CD1c-positive myeloid dendritic cell (primary cell): ENCODE results near the gene KLHL41.

Experiments used
- DNase-seq: peaks from one replicate; pipeline ENCODE4 v3.0.0-alpha.2; 2016; ENCODE audit errors: extremely low spot score

KLHL41 gene

DNA sequence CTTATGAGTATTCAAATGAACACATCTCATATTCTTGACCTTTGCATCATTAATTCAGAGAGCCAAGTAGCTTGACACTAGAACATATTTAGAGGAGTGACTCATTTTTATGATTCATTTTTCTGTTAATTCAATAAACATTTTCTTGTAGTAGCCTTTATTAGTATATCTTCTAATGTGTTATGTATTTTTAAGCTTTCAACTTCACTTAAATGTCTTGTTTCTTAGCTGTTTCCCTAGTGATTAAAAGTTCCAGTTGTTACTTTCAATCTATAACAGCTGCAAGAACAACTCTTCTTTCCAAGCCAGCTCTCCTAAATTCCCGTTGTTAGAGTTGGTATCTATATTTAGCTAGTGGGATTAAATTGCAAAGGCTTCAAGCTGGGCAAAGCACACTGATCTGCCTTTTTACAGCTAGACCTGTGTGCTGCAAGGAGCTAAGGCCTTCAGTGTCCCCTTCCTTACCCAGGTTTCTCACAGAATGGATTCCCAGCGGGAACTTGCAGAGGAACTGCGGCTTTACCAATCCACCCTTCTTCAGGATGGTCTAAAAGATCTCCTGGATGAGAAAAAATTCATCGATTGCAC is at the start of gene KLHL41:
TSS of gene KLHL41 (plus strand) at position 405 of the 588 bp plus-strand sequence. CDS start at position 482, 77 bp downstream.
- DNase-seq: no peak

DNA sequence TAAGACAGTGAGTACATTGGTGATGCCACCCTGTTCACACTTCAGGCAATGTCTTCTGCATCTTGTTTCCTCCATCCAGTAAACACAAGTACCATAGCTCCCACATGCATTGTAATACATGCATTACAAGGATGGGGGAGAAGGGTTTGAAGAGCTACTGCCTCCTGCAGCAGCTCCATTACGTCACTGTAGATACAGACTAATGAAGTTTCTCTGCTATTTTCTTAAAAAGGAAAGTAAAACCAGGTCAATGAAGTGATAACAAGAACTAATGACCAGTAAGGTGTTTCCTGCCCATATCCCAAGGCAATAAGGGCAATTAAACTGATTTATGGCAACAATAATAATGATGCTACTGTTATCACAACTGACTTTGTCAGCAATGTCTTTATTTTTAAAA is 48.4 kb upstream of the KLHL41 start:
- no peak for DNase-seq

- DNase-seq: no peak
These were observed 46.4 kb upstream of the KLHL41 start for GRCh38 chr2:169462896-169463695.

DNA sequence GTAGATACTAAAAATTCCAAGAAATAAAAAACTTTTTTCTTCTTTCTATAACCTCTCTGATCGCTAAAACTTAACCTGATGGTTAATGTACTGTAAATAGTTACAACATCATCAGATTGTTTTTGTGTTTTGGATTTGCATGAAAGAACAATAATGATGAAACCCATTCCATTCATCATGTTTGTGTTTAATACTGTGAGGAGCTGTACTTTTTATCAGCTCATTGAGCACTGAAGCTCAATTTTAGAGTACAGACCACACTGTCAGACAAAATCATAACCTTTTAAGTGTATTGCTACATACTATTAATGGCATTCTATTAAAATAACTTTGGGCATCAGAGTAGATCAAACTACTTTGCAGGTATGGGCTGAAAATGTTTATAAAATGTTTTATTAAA is 45.0 kb upstream of the KLHL41 start:
- no peak for DNase-seq

- no peak for DNase-seq
These were observed 44.6 kb upstream of the KLHL41 start for GRCh38 chr2:169464882-169465281.

DNA sequence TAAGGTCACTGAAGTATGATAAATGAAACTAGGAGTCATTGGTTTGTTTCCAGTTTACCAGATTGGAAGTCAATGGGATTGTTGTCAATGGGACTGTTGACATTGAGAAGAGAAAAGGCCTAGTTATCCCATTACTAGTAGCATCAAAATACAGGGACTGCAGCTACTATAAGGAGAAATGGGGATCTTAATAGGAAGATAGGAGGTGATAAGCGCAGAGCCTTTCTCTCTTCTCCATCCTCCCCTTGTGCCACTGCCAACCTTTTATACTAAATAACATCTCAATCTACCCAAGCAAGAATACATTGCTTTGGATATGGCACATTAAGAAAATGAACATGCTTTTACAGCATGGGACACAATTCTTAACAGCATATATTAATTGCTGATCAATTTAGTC is 40.7 kb upstream of the KLHL41 start:
- no peak for DNase-seq

- DNase-seq: no peak
These were observed 39.4 kb upstream of the KLHL41 start for GRCh38 chr2:169469952-169470572.

DNA sequence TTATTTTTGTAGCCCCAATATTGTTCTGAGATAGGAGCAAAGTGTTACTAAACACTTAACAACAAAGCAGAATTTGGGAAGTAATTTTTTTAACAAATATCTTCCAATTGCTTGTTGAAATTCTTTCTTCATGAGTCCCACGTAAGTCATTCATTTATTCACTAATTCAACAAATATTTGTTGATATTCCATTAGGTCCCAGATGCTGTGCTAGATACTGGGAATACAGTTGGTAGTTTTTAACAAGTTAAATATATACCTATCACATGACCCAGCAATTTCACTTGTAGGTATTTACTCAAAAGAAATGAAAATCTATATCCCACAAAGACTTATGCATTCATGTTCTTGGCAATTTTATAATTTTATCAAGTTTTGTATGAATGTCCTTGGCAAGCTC is 37.3 kb upstream of the KLHL41 start:
- no peak for DNase-seq

- no peak for DNase-seq
These were observed 33.0 kb upstream of the KLHL41 start for GRCh38 chr2:169476459-169476858.

- peak; percentile 79 for DNase-seq
These were observed 31.2 kb upstream of the KLHL41 start for GRCh38 chr2:169478339-169478738.

DNA sequence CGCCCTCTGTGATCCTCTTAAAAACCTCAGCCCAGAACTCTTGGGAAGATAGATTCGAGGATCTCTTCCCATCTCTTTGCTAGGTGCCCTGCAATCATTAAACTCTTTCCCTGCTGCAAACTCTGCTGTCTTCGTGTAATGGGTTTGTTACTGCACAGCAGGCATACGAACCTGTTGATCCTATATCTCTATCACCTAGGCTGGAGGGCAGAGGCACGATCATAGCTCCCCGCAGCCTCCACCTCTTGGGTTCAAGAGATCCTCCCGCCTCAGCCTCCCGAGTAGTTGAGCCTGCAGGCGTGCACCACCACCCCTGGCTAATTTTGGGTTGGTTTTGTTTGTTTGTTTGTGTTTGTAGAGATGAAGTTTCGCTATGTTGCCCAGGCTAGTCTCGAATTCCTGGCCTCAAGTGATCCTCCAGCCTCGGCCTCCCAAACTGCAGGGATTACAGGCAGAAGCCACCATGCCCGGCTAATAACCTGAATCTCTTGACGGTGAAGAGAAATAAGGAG is 30.7 kb upstream of the KLHL41 start:
- DNase-seq: no peak

DNA sequence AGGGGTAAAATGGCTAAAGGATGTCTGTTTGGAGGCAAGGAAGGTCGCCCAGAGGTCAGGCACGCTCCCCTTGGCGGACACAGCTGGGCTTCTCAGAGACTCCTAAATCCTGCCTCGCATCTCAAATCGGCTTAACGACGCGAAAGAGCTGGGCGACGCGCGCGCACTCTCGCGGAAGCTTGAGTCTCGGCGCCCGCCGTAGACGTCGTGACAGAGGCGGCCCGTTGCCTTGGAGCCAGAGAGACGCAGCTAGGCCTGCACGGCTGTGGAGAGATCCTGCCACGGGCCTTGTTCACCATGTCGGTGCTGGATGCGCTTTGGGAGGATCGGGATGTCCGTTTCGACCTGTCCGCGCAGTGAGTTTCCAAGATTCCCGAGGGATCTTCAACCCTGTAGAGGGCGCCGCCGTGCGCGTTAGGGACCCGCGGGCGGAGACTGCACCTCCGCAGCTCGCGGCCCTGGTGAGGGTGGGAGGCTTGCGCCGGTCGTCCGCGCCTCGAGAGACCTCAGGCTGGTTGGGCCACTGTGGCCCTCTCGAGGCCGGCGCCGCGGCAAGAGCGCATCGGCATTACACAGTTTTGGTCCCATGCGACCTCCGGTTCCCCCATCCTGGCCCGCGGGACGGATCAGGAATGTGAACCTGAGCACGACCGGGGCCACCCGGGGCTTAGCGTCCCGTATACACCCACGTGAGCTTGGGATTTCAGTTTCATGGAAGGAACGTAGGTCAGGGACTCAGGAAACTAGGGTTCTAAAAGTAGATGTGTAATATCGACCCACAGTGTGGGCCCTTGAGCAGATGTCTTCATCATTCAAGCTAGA is 30.0 kb upstream of the KLHL41 start, which contains the start of gene BBS5:
TSS of gene BBS5 (plus strand) at position 238 of the 822 bp plus-strand sequence. CDS start at position 298, 60 bp downstream.
- DNase-seq: peak; percentile 80

GRCh38 chr2:169480079-169480465 is 29.4 kb upstream of the KLHL41 start:
- DNase-seq: no peak

DNA sequence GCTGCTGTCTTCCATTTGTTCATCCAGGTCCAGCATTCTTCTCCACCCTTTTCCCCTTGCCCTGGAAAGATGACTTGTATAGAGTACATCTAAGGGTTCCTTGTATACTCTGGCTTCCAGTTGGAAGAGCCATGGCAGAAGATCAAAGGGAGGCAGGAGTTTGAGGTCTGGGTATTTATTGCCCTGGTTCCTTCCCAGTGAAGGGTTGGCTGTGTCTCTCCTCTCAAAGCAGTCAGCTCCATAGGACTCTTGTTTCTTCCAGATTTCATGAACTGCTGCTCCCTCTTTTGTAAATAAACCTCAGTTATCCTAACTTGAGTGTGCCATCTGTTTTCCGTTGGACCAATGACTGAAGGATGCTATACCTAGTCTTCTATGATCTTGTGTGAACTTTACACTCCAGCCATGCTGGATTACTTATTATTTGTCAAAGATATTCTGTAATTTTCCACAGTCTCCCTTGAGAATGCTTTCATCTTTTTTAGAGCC is 23.8 kb upstream of the KLHL41 start:
- no peak for DNase-seq

DNA sequence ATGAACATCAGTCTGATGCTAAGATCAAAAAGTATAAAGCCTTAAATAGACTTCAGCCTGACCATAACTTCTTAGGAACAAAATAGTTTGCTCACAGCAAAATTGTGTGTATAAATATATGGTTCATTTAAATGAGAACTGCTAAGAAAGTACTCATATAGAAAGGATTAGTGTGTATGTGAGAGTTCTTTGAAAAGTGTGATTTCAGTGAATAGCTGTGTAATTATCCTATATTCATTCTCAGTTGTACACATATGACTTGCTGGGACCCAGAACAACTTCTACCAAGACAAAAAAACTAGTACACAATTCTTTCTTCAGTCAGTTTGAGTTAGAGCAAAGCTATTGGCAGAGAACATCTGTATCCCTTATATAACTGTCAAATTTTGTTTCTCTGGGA is 23.0 kb upstream of the KLHL41 start:
- no peak for DNase-seq

DNA sequence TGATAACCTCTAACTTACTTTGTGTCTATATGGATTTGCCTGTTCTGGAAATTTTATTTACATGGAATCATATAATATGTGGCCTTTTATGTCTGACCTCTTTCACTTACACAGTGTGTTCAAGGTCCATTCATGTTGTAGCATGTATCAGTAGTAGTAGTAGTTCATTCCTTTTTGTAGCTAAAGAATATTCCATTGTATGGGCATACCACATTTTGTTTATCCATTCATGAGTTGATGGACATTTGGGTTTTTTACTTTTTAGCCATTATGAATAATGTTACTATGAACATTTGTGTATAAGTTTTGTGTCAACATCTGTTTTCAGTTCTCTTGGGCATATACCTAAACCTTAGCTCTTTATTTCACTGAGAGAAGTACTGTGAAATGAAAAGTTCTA is 18.7 kb upstream of the KLHL41 start:
- DNase-seq: no peak

- DNase-seq: no peak
These were observed 18.1 kb upstream of the KLHL41 start for GRCh38 chr2:169491378-169491777.

DNA sequence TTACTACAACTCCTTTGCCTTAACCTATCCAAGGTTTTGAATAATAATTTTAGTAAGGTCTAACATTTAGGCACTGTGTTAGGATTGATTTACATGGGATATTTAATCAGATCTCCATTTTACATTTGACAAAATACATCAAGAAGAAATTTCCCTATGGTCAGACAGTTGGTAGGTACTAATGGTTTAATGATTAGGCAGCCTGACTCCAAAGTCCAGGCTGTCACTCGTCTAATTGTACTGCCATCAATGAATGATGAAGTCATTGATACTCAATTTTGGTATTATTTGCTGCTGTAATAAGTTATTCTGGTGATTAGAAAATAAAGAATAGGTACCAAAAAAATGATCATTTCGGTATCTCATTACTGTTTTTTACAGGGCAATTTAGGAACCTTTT is 16.1 kb upstream of the KLHL41 start:
- no peak for DNase-seq

DNA sequence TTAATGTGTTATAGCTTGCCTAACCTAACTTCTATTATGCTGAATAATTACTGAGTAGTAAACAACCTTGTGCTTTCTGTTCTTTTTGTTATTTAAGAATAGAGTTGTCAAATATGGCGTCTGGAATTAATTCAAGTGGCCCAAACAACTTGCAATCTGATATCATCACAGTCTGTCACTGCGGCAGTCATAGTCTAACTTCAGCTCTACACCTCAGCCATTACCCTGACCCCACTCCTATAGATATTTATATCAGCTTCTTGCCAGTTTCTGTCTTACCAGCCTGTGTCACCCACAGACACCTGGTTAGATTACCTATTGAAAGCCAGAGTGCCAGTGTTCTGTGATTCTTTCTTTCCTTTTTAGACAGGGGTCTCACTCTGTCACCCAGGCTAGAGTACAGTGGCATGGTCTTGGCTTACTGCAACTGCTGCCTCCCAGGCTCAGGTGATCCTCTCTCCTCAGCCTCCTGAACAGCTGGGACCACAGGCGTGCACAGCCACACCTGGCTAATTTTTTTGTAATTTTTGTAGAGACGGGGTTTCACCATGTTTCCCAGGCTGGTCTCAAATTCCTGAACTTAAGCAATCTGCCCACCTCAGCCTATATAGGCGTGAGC is 14.1 kb upstream of the KLHL41 start:
- DNase-seq: no peak

DNA sequence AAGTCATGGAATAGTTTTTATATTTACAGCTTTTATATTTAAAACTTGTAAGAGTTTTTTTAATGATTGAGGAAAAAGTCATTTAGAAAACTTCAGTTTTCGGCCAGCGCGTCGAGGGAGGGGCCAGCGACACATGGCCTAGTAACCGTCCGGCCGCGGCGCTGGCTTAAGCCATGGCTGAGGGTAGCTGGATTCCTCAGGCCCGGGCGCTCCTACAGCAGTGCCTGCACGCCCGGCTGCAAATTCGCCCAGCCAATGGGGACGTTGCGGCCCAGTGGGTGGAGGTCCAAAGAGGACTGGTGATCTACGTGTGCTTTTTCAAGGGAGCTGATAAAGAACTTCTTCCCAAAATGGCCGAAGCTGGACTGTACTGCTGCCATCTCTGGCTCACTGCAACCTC is 4.9 kb upstream of the KLHL41 start:
- no peak for DNase-seq

GRCh38 chr2:169507698-169508097 is 1.8 kb upstream of the KLHL41 start:
- DNase-seq: no peak
